ENCODE results near the gene HOXA9.
A peak's percentile ranks its signal among the peaks of the same experiment; 100 is the strongest.

HOXA9 gene

DNA sequence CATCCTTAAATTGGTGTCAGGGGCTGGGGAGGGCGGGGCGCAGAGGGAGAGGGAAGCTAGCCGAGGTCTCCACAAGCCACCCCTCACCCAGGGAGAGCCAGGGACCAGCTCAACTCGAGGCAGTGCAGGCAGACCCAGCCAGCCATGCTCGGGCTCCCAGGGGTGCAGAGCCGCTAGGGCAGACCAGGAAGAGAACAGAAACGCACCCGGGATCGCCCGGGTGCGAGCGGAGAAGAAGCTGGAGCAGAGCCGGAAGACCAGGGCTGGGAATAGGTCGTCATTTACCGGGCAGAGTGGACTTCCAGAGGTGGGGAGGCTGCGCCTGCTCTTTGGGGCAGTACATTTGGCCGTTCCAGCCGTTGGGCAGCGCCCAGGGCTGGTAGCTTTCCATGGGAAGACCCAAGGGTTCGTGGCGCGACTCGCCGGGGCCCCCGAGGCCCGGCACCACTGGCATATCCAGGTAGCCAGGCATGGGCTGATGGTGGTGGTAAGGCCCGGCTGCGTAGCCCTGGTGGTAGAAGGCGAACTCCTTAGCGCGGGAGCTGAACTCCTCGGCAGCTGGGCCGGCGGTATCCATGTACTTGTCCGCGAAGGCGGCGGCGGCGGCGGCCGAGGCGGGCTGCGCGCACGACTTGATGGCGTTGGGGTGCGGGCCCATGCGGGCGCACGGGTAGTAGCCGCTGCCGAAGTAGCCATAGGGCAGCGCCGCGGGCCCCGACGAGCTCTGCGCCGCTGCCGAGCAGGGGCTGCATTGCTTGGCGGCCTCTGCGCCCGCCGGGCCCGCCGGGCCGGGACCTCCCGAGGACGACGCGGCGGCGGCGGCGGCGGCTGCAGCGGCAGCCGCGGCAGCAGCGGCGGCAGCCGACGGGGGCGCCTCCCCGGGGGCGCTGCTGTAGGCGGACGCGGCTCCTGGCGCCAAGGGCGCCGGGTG, 33.8 kb upstream of the HOXA9 start (continued):
- TF ChIP-seq, protein P1, sequence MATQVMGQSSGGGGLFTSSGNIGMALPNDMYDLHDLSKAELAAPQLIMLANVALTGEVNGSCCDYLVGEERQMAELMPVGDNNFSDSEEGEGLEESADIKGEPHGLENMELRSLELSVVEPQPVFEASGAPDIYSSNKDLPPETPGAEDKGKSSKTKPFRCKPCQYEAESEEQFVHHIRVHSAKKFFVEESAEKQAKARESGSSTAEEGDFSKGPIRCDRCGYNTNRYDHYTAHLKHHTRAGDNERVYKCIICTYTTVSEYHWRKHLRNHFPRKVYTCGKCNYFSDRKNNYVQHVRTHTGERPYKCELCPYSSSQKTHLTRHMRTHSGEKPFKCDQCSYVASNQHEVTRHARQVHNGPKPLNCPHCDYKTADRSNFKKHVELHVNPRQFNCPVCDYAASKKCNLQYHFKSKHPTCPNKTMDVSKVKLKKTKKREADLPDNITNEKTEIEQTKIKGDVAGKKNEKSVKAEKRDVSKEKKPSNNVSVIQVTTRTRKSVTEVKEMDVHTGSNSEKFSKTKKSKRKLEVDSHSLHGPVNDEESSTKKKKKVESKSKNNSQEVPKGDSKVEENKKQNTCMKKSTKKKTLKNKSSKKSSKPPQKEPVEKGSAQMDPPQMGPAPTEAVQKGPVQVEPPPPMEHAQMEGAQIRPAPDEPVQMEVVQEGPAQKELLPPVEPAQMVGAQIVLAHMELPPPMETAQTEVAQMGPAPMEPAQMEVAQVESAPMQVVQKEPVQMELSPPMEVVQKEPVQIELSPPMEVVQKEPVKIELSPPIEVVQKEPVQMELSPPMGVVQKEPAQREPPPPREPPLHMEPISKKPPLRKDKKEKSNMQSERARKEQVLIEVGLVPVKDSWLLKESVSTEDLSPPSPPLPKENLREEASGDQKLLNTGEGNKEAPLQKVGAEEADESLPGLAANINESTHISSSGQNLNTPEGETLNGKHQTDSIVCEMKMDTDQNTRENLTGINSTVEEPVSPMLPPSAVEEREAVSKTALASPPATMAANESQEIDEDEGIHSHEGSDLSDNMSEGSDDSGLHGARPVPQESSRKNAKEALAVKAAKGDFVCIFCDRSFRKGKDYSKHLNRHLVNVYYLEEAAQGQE (tag by site-specific recombination; IDR thresholded peaks at IDR 0.05): no peak
- TF ChIP-seq ZNF223 (tag by site-specific recombination; IDR thresholded peaks at IDR 0.05): no peak
- no peak for TF ChIP-seq ZNF404 (tag by site-specific recombination; IDR thresholded peaks at IDR 0.05)
- TF ChIP-seq, protein P2, sequence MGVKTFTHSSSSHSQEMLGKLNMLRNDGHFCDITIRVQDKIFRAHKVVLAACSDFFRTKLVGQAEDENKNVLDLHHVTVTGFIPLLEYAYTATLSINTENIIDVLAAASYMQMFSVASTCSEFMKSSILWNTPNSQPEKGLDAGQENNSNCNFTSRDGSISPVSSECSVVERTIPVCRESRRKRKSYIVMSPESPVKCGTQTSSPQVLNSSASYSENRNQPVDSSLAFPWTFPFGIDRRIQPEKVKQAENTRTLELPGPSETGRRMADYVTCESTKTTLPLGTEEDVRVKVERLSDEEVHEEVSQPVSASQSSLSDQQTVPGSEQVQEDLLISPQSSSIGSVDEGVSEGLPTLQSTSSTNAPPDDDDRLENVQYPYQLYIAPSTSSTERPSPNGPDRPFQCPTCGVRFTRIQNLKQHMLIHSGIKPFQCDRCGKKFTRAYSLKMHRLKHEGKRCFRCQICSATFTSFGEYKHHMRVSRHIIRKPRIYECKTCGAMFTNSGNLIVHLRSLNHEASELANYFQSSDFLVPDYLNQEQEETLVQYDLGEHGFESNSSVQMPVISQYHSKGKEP (tag by site-specific recombination; IDR thresholded peaks at IDR 0.05): no peak
- no peak for TF ChIP-seq SALL2 (tag by site-specific recombination; IDR thresholded peaks at IDR 0.05; ENCODE audit: borderline replicate concordance)
- TF ChIP-seq ZBTB20 (tag by site-specific recombination; IDR thresholded peaks at IDR 0.05): peak; percentile 86; the same call in 1 of the 2 replicates
- TF ChIP-seq ZNF341 (tag by site-specific recombination; IDR thresholded peaks at IDR 0.05; ENCODE audit: low read depth): peak; percentile 69; the same call in 1 of the 2 replicates
- TF ChIP-seq ZNF155 (tag by site-specific recombination; IDR thresholded peaks at IDR 0.05): no peak
- TF ChIP-seq ZNF10 (tag by site-specific recombination; IDR thresholded peaks at IDR 0.05): no peak
- no peak for TF ChIP-seq ZFP3 (tag by site-specific recombination; IDR thresholded peaks at IDR 0.05; ENCODE audit: low read depth)
- TF ChIP-seq ZNF335 (tag by site-specific recombination; conservative IDR thresholded peaks at IDR 0.05): peak; percentile 82
- no peak for TF ChIP-seq TCF7L2 (IDR thresholded peaks at IDR 0.05; ENCODE audit: borderline replicate concordance, low read depth, low read length)
- TF ChIP-seq ZNF48 (tag by site-specific recombination; IDR thresholded peaks at IDR 0.05): no peak
- TF ChIP-seq ZNF350 (tag by site-specific recombination; IDR thresholded peaks at IDR 0.05): no peak
- TF ChIP-seq ZBTB1 (tag by site-specific recombination; IDR thresholded peaks at IDR 0.05): no peak
- TF ChIP-seq ZNF211 (tag by site-specific recombination; IDR thresholded peaks at IDR 0.05; ENCODE audit: low read depth): no peak
- peak; percentile 56; the same call in 1 of the 2 replicates for TF ChIP-seq ZNF600 (tag by site-specific recombination; IDR thresholded peaks at IDR 0.05)
- TF ChIP-seq, protein P3, sequence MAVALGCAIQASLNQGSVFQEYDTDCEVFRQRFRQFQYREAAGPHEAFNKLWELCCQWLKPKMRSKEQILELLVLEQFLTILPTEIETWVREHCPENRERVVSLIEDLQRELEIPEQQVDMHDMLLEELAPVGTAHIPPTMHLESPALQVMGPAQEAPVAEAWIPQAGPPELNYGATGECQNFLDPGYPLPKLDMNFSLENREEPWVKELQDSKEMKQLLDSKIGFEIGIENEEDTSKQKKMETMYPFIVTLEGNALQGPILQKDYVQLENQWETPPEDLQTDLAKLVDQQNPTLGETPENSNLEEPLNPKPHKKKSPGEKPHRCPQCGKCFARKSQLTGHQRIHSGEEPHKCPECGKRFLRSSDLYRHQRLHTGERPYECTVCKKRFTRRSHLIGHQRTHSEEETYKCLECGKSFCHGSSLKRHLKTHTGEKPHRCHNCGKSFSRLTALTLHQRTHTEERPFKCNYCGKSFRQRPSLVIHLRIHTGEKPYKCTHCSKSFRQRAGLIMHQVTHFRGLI (tag by site-specific recombination; IDR thresholded peaks at IDR 0.05): no peak
- no peak for TF ChIP-seq KLF8 (tag by site-specific recombination; IDR thresholded peaks at IDR 0.05)
- TF ChIP-seq, protein P4, sequence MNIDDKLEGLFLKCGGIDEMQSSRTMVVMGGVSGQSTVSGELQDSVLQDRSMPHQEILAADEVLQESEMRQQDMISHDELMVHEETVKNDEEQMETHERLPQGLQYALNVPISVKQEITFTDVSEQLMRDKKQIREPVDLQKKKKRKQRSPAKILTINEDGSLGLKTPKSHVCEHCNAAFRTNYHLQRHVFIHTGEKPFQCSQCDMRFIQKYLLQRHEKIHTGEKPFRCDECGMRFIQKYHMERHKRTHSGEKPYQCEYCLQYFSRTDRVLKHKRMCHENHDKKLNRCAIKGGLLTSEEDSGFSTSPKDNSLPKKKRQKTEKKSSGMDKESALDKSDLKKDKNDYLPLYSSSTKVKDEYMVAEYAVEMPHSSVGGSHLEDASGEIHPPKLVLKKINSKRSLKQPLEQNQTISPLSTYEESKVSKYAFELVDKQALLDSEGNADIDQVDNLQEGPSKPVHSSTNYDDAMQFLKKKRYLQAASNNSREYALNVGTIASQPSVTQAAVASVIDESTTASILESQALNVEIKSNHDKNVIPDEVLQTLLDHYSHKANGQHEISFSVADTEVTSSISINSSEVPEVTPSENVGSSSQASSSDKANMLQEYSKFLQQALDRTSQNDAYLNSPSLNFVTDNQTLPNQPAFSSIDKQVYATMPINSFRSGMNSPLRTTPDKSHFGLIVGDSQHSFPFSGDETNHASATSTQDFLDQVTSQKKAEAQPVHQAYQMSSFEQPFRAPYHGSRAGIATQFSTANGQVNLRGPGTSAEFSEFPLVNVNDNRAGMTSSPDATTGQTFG (tag by site-specific recombination; IDR thresholded peaks at IDR 0.05; ENCODE audit: borderline replicate concordance): no peak
- peak; percentile 75 for TF ChIP-seq ZBTB48 (tag by site-specific recombination; IDR thresholded peaks at IDR 0.05)
- TF ChIP-seq ZNF19 (tag by site-specific recombination; IDR thresholded peaks at IDR 0.05; ENCODE audit: low read depth): no peak
- no peak for TF ChIP-seq ZNF544 (tag by site-specific recombination; IDR thresholded peaks at IDR 0.05)
